Heart left ventricle (tissue), 13 donors: ENCODE data around the gene IFNA8.

Experiments
- CTCF ChIP-seq, 12 donors: fragments of 200-600 bp; sonication (generic) in 4 of 12; IDR thresholded peaks; one replicate each; pipeline versions ENCODE4 v1.5.0 to v1.8.0; 2018 to 2022; ENCODE audit warnings: antibody characterized with exemption in 12 of 12, mild to moderate bottlenecking in 5 of 12
- POLR2A ChIP-seq, 2 donors: fragments of 450-650 bp; IDR thresholded peaks; one replicate each; pipeline ENCODE4 v1.6.1; 2017; ENCODE audit warnings: antibody characterized with exemption in 2 of 2, mild to moderate bottlenecking in 2 of 2, moderate library complexity in 2 of 2
- donor health status: ischemic (EF 13 %, LVEDD 7.1; RV severe dilation, severe dysfunction).
- donor health status: DM: no; HTN: yes; CAD: no.
- donor health status: DM: no; HTN: no; CAD: no.
- donor health status: ischemic (EF 25% LVEDD 6.9; RV normal size, moderate dysfunction).
- donor health status: ischemic (EF 25% LVEDD 5.7; RV mildly dilated, moderate dysfunction).
- donor health status: ischemic (EF 35%, LVEDD 5.7; RV mildly dilated, moderate dysfunction).
- donor health status: nonischemic (EF 11% LVEDD 7.7; RV severe dilation, severe dysfunction).
- donor health status: DM: yes; HTN: yes; CAD: no.
- donor health status: PGD.
- donor health status: ischemic (EF 29% LVEDD 5.4; RV normal size, mild dysfunction).
- donor health status: nonischemic (EF 23%, LVEDD 6.1; RV moderate dilation, normal function).

DNA sequence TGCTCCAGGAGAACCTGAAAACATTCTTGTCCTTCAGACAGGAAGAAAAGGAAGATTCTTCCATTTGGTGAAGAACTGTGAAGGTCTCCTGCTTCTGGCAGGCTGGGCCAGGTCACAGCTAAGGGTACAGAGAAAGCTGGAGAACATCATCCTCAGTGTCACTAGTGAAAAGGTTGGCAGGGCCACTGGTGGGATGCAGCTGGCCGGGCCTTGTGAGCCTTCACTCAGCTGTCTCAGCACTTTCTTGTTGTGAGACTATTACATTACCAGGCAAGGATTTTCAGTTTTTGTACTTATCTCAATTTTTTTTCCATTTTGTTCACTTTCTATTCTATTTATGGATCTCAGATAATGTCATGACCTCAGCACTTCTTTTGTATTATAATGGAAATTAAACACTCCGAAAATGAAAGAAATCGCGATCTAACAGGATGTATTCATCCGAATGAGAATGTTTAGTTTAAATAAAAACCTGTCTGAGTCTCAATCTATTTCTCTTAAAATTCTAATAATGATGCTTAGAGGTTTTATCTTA lies 9.9 kb upstream of the IFNA8 start:
- TF ChIP-seq POLR2A (IDR thresholded peaks at IDR 0.05) (no peak), CTCF (IDR thresholded peaks at IDR 0.05) (no peak)
